SK-N-SH treated with all-trans-retinoic acid at 6 μM for 48 hours (cell line): Measurements from ENCODE around the gene KRTAP13-1.

Source experiments
- ATAC-seq: fragments of 200-7000 bp; cut with Tn5 transposase; 3 replicates; pipeline ENCODE4 v1.9.1; 2020; ENCODE audit warnings: mild to moderate bottlenecking, moderate library complexity
- ARNTL ChIP-seq: fragments of 450-650 bp; formaldehyde crosslinking; IDR thresholded peaks from 2 replicates; pipeline ENCODE4 v1.5.0; 2020; ENCODE audit warnings: low read depth, mild to moderate bottlenecking, moderate library complexity, borderline replicate concordance
- BACH2 ChIP-seq: fragments of 250-450 bp; sonication (Bioruptor Pico); IDR thresholded peaks from 2 replicates; pipeline ENCODE4 v1.9.0; 2021; ENCODE audit warnings: mild to moderate bottlenecking, borderline replicate concordance
- CREB5 ChIP-seq: fragments of 250-450 bp; sonication (Bioruptor Pico); IDR thresholded peaks from 2 replicates; pipeline ENCODE4 v1.5.1; 2020; ENCODE audit warnings: low read depth, mild to moderate bottlenecking, moderate library complexity
- CSDC2 ChIP-seq: fragments of 250-450 bp; sonication (Bioruptor Pico); IDR thresholded peaks from 2 replicates; pipeline ENCODE4 v1.5.0; 2020; ENCODE audit warnings: mild to moderate bottlenecking, moderate library complexity
- ESRRG ChIP-seq: fragments of 250-450 bp; sonication (Bioruptor Pico); IDR thresholded peaks from 2 replicates; pipeline ENCODE4 v1.6.1; 2021; ENCODE audit warnings: mild to moderate bottlenecking
- GLIS3 ChIP-seq: fragments of 250-450 bp; sonication (Bioruptor Pico); IDR thresholded peaks from 2 replicates; pipeline ENCODE4 v1.5.0; 2020; ENCODE audit warnings: mild to moderate bottlenecking, moderate library complexity
- ISL1 ChIP-seq: fragments of 250-450 bp; sonication (Bioruptor Pico); IDR thresholded peaks from 2 replicates; pipeline ENCODE4 v2.1.2; 2022; ENCODE audit warnings: mild to moderate bottlenecking, moderate library complexity
- OSR1 ChIP-seq: fragments of 250-450 bp; sonication (Bioruptor Pico); IDR thresholded peaks from 2 replicates; pipeline ENCODE4 v1.8.0; 2022; ENCODE audit warnings: moderate library complexity, mild to moderate bottlenecking, inconsistent platforms
- POU6F1 ChIP-seq: fragments of 250-450 bp; sonication (Bioruptor Pico); IDR thresholded peaks from 2 replicates; pipeline ENCODE4 v1.8.0; 2021; ENCODE audit warnings: low read depth, mild to moderate bottlenecking, moderate library complexity, borderline replicate concordance
- PPARA ChIP-seq: fragments of 250-450 bp; sonication (Bioruptor Pico); IDR thresholded peaks from 2 replicates; pipeline ENCODE4 v1.5.0; 2020; ENCODE audit warnings: mild to moderate bottlenecking, borderline replicate concordance
- SNAI2 ChIP-seq: fragments of 250-450 bp; sonication (Bioruptor Pico); IDR thresholded peaks from 2 replicates; pipeline ENCODE4 v1.5.0; 2020; ENCODE audit warnings: mild to moderate bottlenecking, moderate library complexity
- TOX ChIP-seq: fragments of 250-450 bp; sonication (Bioruptor Pico); IDR thresholded peaks from 2 replicates; pipeline ENCODE4 v1.8.0; 2021; ENCODE audit warnings: mild to moderate bottlenecking, moderate library complexity, borderline replicate concordance
- TSHZ2 ChIP-seq: fragments of 250-450 bp; sonication (Bioruptor Pico); IDR thresholded peaks from 2 replicates; pipeline ENCODE4 v1.5.0; 2020; ENCODE audit warnings: mild to moderate bottlenecking, moderate library complexity
- ZFP3 ChIP-seq: fragments of 250-450 bp; sonication (Bioruptor Pico); IDR thresholded peaks from 2 replicates; pipeline ENCODE4 v1.5.0; 2020; ENCODE audit warnings: mild to moderate bottlenecking, moderate library complexity
- ZFP30 ChIP-seq: fragments of 450-650 bp; formaldehyde crosslinking; IDR thresholded peaks from 2 replicates; pipeline ENCODE4 v1.5.0; 2022; ENCODE audit warnings: mild to moderate bottlenecking, moderate library complexity
- ZNF565 ChIP-seq: fragments of 450-650 bp; formaldehyde crosslinking; conservative IDR thresholded peaks from 2 replicates; pipeline ENCODE4 v1.5.0; 2020; ENCODE audit warnings: low read depth, mild to moderate bottlenecking, moderate library complexity
- ZNF70 ChIP-seq: fragments of 450-650 bp; formaldehyde crosslinking; IDR thresholded peaks from 2 replicates; pipeline ENCODE4 v1.5.0; 2020; ENCODE audit warnings: mild to moderate bottlenecking, moderate library complexity

Gene KRTAP13-1

GRCh38 chr21:30443226-30443625 is 47.4 kb downstream of the KRTAP13-1 start:
- ATAC-seq = no peak
- TF ChIP-seq ARNTL (CRISPR knock-in tag) (no peak), POU6F1 (no peak), SNAI2 (CRISPR knock-in tag) (no peak), TSHZ2 (no peak), ESRRG (CRISPR knock-in tag) (no peak), ZFP30 (CRISPR knock-in tag) (no peak), TOX (CRISPR knock-in tag) (no peak), OSR1 (CRISPR knock-in tag) (no peak)

GRCh38 chr21:30444204-30444603 is 48.4 kb downstream of the KRTAP13-1 start:
- TF ChIP-seq POU6F1 (no peak), BACH2 (CRISPR knock-in tag) (no peak), ZNF70 (CRISPR knock-in tag) (no peak), PPARA (CRISPR knock-in tag) (no peak), ZFP30 (CRISPR knock-in tag) (no peak), ESRRG (CRISPR knock-in tag) (no peak), GLIS3 (no peak), SNAI2 (CRISPR knock-in tag) (no peak), CSDC2 (CRISPR knock-in tag) (no peak), ISL1 (no peak), ZFP3 (CRISPR knock-in tag) (no peak), ZNF565 (CRISPR knock-in tag) (no peak), CREB5 (CRISPR knock-in tag) (no peak), OSR1 (CRISPR knock-in tag) (no peak), TOX (CRISPR knock-in tag) (no peak)
- TF ChIP-seq, all 23 proteins: peak for 0
- ATAC-seq = no peak
